Stimulated activated CD8-positive, alpha-beta memory T cell treated with anti-CD3 and anti-CD28 coated beads, Interleukin-7, amount 100 ng/mL, for 48 hours (primary cell): ENCODE data around the gene PPP4C.
"Not testable (repeated sequence)": the region's sequence is repeated elsewhere in the genome, so short reads cannot be mapped to it uniquely, and the experiment has no call there.

ENCODE experiments used
- DNase-seq, 2 donors: peaks; one replicate each; pipeline ENCODE4 v3.0.0-alpha.2; 2020; ENCODE audit warnings: low read depth in 1 of 2; ENCODE audit errors: extremely low read depth in 1 of 2

The PPP4C gene

GRCh38 chr16:30121741-30122571, 46.2 kb downstream of the PPP4C start:
- no peak for DNase-seq

- no peak for DNase-seq
These were observed 46.9 kb downstream of the PPP4C start for GRCh38 chr16:30122604-30123160.

- no peak for DNase-seq
These were observed 49.2 kb downstream of the PPP4C start for GRCh38 chr16:30124985-30125379.

- not testable (repeated sequence) for DNase-seq
These were observed 49.9 kb downstream of the PPP4C start for GRCh38 chr16:30125690-30126089.

GRCh38 chr16:30127993-30128392, 52.2 kb downstream of the PPP4C start:
- DNase-seq = no peak

- DNase-seq = no peak
These were observed 56.2 kb downstream of the PPP4C start for GRCh38 chr16:30131869-30132475.

- no peak for DNase-seq
These were observed 56.8 kb downstream of the PPP4C start for GRCh38 chr16:30132591-30132990.
